ENCODE measurements around the gene SPRYD3.

SPRYD3 gene

DNA sequence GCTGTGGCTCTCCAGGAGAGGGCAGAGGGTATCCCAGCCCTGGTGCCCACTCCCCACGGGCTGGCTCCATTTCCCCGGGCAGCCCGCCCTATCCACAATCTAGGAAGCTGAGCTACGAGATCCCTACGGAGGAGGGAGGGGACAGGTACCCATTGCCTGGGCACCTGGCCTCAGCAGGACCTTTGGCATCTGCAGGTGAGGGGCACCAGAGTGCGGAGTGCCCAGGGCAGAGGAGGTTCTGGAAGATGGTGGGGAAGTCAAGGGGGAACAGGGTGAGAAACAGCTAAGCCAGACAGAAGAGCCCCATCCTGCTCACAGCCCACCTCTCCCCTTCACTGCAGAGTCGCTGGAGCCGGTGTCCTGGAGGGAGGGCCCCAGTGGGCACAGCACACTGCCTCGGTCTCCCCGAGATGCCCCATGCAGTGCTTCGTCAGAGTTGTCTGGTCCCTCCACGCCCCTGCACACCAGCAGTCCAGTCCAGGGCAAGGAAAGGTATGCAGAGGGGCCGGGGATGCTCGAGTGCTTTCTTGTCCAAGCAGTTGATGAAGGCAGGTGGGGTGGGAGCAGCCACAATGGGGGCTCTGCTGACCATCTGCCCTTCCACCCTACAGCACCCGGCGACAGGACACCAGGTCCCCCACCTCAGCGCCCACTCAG, 19.0 kb downstream of the SPRYD3 start:
- H2AFZ ChIP-seq (ENCODE audit: low read depth, low read length, severe bottlenecking): no peak overlapping the region
- no peaks in the 10 kb centered on the region for H4K20me1 ChIP-seq (ENCODE audit: low read depth, low read length)
- H3F3A ChIP-seq (ENCODE audit: insufficient read depth): peaks cover 6% of the 10 kb centered on the region; the same call in 1 of the 2 replicates
- TF ChIP-seq, protein P1, sequence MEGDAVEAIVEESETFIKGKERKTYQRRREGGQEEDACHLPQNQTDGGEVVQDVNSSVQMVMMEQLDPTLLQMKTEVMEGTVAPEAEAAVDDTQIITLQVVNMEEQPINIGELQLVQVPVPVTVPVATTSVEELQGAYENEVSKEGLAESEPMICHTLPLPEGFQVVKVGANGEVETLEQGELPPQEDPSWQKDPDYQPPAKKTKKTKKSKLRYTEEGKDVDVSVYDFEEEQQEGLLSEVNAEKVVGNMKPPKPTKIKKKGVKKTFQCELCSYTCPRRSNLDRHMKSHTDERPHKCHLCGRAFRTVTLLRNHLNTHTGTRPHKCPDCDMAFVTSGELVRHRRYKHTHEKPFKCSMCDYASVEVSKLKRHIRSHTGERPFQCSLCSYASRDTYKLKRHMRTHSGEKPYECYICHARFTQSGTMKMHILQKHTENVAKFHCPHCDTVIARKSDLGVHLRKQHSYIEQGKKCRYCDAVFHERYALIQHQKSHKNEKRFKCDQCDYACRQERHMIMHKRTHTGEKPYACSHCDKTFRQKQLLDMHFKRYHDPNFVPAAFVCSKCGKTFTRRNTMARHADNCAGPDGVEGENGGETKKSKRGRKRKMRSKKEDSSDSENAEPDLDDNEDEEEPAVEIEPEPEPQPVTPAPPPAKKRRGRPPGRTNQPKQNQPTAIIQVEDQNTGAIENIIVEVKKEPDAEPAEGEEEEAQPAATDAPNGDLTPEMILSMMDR (IDR thresholded peaks at IDR 0.05; ENCODE audit: insufficient read depth, low read length, poor library complexity, severe bottlenecking): no peak
- TF ChIP-seq EZH2phosphoT487 (conservative IDR thresholded peaks at IDR 0.05; ENCODE audit: low read length): no peak
- H3K79me2 ChIP-seq (ENCODE audit: insufficient read depth, low read length): no peaks in the 10 kb centered on the region
- H3K27ac ChIP-seq (ENCODE audit: low read depth, low read length): no peak overlapping the region
- no peak overlapping the region for H3K4me3 ChIP-seq (ENCODE audit: insufficient read depth, low read length, poor library complexity, severe bottlenecking)
- no peak overlapping the region for H3K9ac ChIP-seq (ENCODE audit: low read length)
- H3K36me3 ChIP-seq (ENCODE audit: low read length): no peaks in the 10 kb centered on the region
- no peaks in the 10 kb centered on the region for H3K9me2 ChIP-seq (replicated peaks; ENCODE audit: insufficient read depth, low read length)
- H3K4me2 ChIP-seq (ENCODE audit: low read depth, low read length, poor library complexity, severe bottlenecking): no peak overlapping the region
- no peaks in the 10 kb centered on the region for H3K27me3 ChIP-seq (ENCODE audit: low read length)
- H3K9me3 ChIP-seq (ENCODE audit: insufficient read depth, low read length): no peaks in the 10 kb centered on the region

DNA sequence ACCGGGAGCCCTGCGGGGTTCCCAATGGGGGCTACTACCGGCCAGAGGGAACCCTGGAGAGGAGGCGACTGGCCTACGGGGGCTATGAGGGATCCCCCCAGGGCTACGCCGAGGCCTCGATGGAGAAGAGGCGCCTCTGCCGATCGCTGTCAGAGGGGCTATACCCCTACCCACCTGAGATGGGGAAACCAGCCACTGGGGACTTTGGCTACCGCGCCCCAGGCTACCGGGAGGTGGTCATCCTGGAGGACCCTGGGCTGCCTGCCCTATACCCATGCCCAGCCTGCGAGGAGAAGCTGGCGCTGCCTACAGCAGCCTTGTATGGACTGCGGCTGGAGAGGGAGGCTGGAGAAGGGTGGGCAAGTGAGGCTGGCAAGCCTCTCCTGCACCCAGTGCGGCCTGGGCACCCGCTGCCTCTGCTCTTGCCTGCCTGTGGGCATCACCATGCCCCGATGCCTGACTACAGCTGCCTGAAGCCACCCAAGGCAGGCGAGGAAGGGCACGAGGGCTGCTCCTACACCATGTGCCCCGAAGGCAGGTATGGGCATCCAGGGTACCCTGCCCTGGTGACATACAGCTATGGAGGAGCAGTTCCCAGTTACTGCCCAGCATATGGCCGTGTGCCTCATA, 19.6 kb downstream of the SPRYD3 start:
- Histone ChIP-seq H3K79me2 (ENCODE audit: insufficient read depth, low read length) (no peaks in the 10 kb centered on the region), H3K9me3 (ENCODE audit: insufficient read depth, low read length) (no peaks in the 10 kb centered on the region), H3K27ac (ENCODE audit: low read depth, low read length) (no peak overlapping the region), H3K4me3 (ENCODE audit: insufficient read depth, low read length, poor library complexity, severe bottlenecking) (no peak overlapping the region), H2AFZ (ENCODE audit: low read depth, low read length, severe bottlenecking) (no peak overlapping the region), H3K9ac (ENCODE audit: low read length) (no peak overlapping the region), H3K36me3 (ENCODE audit: low read length) (no peaks in the 10 kb centered on the region), H4K20me1 (ENCODE audit: low read depth, low read length) (no peaks in the 10 kb centered on the region), H3K4me2 (ENCODE audit: low read depth, low read length, poor library complexity, severe bottlenecking) (no peak overlapping the region), H3F3A (ENCODE audit: insufficient read depth) (peaks cover 6% of the 10 kb centered on the region; the same call in 1 of the 2 replicates), H3K9me2 (replicated peaks; ENCODE audit: insufficient read depth, low read length) (no peaks in the 10 kb centered on the region), H3K27me3 (ENCODE audit: low read length) (no peaks in the 10 kb centered on the region)
- no peak for TF ChIP-seq EZH2phosphoT487 (conservative IDR thresholded peaks at IDR 0.05; ENCODE audit: low read length)
- TF ChIP-seq, protein P1 (IDR thresholded peaks at IDR 0.05; ENCODE audit: insufficient read depth, low read length, poor library complexity, severe bottlenecking): no peak

DNA sequence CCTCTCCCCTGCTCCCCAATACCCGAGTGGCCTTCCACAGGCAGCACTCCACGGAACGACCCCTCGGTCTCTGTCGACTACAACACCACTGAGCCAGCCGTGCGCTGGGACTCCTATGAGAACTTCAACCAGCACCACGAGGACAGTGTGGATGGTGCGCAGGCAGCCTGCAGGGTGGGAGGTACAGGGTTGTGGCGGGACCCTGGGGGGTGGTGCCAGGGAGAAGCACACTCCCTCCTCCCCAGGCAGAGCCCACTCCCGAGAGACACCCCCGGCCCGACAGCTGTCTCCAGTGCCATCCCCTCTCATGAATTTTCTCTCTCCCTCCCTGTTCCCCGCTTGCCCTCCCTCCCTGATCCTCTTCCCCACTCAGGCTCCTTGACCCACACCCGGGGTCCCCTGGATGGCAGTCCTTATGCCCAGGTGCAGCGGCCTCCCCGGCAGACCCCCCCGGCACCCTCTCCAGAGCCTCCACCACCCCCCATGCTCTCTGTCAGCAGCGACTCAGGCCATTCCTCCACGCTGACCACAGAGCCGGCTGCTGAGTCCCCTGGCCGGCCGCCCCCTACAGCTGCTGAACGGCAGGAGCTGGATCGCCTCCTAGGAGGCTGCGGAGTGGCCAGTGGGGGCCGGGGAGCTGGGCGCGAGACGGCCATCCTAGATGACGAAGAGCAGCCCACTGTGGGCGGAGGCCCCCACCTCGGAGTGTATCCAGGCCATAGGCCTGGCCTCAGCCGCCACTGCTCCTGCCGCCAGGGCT, 20.3 kb downstream of the SPRYD3 start:
- Histone ChIP-seq H3K27ac (ENCODE audit: low read depth, low read length) (no peak overlapping the region), H3K4me3 (ENCODE audit: insufficient read depth, low read length, poor library complexity, severe bottlenecking) (no peak overlapping the region), H3K4me2 (ENCODE audit: low read depth, low read length, poor library complexity, severe bottlenecking) (no peak overlapping the region), H3K9ac (ENCODE audit: low read length) (no peak overlapping the region), H3K27me3 (ENCODE audit: low read length) (no peaks in the 10 kb centered on the region), H3F3A (ENCODE audit: insufficient read depth) (peaks cover 6% of the 10 kb centered on the region; the same call in 1 of the 2 replicates), H2AFZ (ENCODE audit: low read depth, low read length, severe bottlenecking) (no peak overlapping the region), H4K20me1 (ENCODE audit: low read depth, low read length) (no peaks in the 10 kb centered on the region), H3K79me2 (ENCODE audit: insufficient read depth, low read length) (no peaks in the 10 kb centered on the region), H3K9me3 (ENCODE audit: insufficient read depth, low read length) (no peaks in the 10 kb centered on the region), H3K9me2 (replicated peaks; ENCODE audit: insufficient read depth, low read length) (no peaks in the 10 kb centered on the region), H3K36me3 (ENCODE audit: low read length) (no peaks in the 10 kb centered on the region)
- TF ChIP-seq EZH2phosphoT487 (conservative IDR thresholded peaks at IDR 0.05; ENCODE audit: low read length): no peak
- TF ChIP-seq, protein P1 (IDR thresholded peaks at IDR 0.05; ENCODE audit: insufficient read depth, low read length, poor library complexity, severe bottlenecking): no peak
